Activated effector memory CD4-positive, alpha-beta T cell treated with anti-CD3 and anti-CD28 coated beads, Interleukin-2, amount 50 U/mL, for 16 hours (primary cell): ENCODE measurements around the gene TBC1D21.

Experiments used
- DNase-seq: peaks from one replicate; pipeline ENCODE4 v3.0.0-alpha.2; 2020

TBC1D21 gene

DNA sequence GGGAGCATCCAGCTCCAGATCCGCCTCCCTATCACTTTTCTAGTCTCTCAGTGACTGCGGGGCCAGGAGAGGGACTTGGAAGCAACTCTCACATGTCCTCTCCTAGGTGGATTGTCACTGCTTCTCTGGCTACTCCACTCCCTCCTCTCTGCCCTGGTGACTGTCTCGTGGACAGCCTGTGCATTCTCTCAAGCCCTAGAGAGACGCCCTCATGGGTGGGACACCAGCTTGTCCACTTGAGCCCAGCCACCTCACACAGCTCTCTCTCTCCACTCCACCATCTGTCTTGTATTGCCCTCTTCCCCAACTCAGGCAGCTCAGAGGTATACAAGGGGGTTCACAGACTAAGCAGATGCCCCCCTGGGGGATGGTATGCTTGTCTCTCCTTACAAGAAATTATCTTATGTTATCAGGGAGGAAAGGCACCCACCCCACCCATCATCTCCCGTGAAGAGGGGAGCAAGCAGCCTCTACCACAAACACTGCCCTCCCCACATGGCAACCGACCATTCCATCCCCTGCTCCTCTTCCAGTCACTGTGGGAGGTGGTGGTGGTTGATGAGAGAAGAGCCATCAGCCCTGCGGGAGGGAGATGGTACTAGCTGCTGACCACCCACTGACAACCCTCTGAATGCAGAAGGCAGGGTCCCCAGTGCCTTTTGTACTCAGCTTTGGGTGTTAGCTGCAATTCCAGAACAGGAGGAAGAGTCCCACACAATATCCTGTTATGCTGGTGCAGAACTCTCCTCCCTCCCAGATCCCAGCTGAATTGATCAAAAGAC, 37.3 kb downstream of the TBC1D21 start:
- DNase-seq, result no peak

- DNase-seq, result no peak
These were observed 38.7 kb downstream of the TBC1D21 start for GRCh38 chr15:73912030-73912596.

DNA sequence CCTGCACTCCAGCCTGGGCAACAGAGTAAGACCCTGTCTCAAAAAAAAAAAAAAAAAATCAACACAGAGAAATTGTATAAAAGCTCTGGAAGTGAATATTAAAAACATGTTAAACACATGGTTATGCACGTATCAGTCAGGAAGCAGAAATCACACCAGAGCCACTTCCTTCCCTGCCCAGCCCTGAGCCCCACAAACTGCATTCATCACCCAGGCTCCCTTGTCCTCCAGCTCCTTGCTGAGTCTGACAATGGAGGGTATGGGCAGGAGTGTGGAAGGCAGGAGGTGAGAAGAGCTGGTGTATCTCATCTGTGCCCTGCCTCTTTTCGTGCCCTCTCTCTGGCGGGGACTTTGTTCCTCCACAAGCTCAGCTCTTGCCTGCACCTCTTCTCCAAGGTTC, 40.8 kb downstream of the TBC1D21 start:
- peak; percentile 62 for DNase-seq

- no peak for DNase-seq
These were observed 41.7 kb downstream of the TBC1D21 start for GRCh38 chr15:73915082-73915481.

DNA sequence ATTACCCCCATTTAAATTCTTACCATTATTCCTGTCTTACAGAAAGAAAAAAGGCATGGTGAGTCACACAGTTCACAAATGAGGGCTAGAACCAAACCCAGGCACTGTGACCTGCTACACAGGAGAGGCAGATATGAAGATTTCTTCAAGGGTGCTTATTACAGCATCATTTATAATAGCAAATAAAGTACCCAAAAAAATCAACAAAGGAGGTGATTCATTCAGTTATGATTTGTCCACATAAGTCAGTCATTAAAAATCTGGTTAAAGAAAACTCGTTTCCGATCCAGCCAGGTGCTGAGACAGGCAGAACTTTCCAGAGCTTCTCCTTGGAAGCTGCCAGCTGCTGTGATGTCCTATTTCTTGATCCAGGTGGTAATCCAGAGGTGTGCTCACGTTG, 45.4 kb downstream of the TBC1D21 start:
- no peak for DNase-seq

DNA sequence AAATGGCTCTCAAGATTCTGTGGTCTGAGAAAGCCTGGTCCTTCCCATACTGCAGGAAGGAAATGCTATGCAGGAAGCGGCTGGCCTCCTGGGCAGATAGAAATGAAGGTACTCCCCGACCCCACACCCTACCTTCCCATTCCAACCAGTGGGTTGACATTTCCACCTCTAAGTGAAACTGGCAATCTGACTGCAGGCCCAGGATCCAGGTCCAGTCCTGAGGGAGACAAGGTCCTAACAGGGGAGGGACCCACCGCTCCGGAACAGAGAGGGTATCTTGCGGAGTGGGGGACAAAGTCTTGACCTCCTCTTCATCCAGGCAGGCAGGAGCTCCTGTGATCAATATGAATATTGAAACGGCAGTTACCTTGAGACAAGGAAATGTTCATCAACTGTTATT, 46.3 kb downstream of the TBC1D21 start:
- DNase-seq, result no peak

GRCh38 chr15:73921254-73921925, 48.0 kb downstream of the TBC1D21 start:
- no peak for DNase-seq

DNA sequence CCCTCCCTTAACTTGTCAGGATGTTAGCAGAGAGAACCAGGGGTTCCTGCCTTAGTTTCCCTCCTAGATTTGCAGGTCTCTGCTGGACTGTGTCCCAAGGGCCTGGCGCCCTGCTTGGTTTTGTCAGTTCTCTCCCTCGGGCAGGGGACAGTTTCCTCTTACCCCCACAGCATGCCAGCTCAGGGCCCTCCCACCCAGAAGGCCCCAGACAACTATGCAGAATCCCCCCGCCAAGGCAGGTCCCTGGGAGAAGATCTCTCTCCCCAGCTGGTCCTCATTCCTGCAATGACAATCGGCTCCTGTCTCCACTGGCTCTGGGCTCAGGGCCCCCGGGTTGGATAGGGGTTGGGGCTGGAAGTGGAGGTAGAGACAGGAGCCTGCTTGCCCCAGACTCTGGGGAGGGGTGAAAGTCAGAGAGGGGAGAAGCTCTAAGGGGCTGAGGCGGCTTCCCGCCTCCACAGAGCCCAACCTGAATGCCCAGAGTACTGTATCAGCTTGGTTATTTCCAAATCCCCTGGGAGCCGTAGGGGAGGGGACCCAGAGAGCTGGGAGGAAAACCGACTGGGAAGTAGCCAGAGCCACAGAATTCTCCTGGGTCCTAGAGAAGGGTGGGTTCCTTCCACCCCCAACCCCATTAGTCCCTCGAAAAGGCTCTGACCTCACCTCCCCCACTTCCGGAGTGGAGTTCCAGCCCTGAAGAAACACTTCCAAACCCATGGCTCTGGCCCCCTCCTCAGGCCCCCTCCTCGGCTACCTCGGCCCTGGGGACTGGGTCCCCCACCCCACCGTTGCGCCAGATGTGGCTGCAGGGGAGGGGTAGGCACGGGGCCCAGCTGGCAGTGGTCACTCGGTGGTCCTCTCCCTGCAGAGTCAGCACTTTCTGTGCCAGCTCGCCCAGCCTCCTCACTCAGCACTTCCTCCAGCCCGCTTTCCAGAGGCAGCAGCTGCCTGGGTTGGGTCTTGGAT, 49.1 kb downstream of the TBC1D21 start:
- no peak for DNase-seq

DNA sequence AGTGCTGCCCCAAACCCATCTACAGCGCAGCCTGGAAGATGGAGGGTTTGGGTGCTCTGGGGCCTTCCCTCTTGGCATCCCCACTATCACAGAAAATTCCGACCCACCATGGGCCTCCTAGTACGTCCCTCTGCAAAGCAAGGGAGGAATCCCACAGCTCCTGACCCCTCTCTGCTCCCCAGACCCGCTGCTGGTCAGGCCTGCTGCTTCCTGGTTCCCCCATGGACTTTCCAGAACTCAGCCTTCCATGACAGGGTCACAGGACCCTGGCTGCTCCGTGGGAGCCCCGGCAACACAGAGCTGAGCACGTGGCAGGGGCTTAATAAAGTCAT, 49.8 kb downstream of the TBC1D21 start:
- DNase-seq, result no peak

- DNase-seq, result no peak
These were observed 50.3 kb downstream of the TBC1D21 start for GRCh38 chr15:73923488-73924164.

- DNase-seq, result peak; percentile 69
These were observed 51.0 kb downstream of the TBC1D21 start for GRCh38 chr15:73924171-73924921.

- no peak for DNase-seq
These were observed 52.5 kb downstream of the TBC1D21 start for GRCh38 chr15:73925848-73926218.

DNA sequence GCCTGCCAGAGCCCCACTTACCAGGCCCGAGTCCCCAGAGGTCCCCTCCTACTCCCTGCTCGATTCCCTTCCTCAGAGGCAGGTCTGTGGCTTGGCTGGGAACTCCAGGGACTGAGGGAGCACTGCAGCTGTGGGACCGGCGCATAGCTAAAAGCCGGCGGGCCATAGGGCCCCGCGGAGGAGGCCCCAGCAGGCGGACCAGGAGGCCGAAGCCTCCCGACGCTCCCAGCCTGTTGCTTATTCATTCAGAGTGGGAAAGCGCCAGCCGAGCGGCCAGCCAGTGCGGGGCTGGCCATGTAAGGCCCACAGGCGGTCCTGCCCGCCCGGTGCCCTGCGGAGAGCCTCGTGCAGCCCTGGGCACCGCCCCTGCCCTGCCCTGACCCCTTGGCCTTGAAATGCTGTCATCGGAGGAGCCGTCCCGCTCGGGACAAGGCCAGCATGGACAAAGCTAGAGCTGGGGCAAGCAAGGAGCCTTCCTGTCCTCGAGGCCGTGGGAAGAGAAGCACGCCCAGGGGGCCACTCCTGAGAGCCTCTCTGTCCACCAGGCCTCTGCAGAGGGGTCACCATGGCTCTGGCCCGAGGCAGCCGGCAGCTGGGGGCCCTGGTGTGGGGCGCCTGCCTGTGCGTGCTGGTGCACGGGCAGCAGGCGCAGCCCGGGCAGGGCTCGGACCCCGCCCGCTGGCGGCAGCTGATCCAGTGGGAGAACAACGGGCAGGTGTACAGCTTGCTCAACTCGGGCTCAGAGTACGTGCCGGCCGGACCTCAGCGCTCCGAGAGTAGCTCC, 53.0 kb downstream of the TBC1D21 start, which contains the start of gene LOXL1:
Gene LOXL1 (plus strand): TSS at position 244 of the 784 bp plus-strand sequence. CDS start 322 bp downstream, at position 566.
- DNase-seq, result no peak

DNA sequence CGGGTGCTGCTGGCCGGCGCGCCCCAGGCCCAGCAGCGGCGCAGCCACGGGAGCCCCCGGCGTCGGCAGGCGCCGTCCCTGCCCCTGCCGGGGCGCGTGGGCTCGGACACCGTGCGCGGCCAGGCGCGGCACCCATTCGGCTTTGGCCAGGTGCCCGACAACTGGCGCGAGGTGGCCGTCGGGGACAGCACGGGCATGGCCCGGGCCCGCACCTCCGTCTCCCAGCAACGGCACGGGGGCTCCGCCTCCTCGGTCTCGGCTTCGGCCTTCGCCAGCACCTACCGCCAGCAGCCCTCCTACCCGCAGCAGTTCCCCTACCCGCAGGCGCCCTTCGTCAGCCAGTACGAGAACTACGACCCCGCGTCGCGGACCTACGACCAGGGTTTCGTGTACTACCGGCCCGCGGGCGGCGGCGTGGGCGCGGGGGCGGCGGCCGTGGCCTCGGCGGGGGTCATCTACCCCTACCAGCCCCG, 53.7 kb downstream of the TBC1D21 start:
- peak; percentile 83 for DNase-seq

- peak; percentile 92 for DNase-seq
These were observed 54.3 kb downstream of the TBC1D21 start for GRCh38 chr15:73927476-73928240.

GRCh38 chr15:73928241-73928579, 54.8 kb downstream of the TBC1D21 start:
- no peak for DNase-seq

- DNase-seq, result no peak
These were observed 55.7 kb downstream of the TBC1D21 start for GRCh38 chr15:73928971-73929627.

DNA sequence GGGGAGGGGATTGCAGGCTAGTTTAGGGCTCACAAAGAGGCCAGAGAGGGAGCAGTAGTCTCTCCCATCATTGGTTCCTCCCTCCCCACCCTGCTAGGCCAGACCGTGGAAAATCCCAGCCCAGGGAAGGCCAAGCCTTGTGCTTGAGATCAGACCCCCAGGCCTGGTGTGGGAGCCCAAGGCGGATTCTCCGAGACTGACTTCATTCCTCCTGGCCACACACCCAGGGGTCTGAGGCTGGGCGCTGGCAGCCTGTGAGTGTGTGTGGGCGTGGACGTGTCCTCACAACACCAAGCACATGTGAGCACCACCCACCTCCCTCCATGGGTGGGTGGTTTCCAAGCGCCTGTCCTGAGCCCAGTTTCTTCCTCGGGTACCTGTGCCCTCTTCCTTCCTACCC, 57.0 kb downstream of the TBC1D21 start:
- no peak for DNase-seq

DNA sequence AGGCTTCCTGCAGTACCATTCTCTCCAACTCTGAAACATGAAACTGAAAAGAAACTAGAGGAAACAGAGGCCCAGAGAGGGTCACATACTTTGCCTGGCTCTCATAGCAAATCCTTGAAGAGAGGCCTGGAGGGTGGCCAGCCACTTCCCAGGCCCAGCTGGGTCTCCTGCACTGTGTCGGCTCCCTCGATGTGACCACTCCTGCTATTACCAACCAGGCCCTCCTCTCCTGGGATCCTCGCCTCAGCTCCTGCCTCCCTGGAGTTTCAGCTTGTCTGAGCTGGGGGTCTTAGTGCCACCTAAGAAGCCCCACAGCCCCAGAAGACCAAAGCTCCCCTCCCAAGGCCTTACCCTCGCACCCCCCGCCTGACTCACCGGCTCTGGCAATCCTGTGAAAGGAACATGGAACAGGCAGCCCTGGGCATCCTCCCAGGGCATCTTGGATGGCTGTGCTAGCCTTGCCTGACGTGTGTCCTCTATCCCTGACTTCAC, 57.5 kb downstream of the TBC1D21 start:
- no peak for DNase-seq
